ENCODE results near the gene HK3.

DNA sequence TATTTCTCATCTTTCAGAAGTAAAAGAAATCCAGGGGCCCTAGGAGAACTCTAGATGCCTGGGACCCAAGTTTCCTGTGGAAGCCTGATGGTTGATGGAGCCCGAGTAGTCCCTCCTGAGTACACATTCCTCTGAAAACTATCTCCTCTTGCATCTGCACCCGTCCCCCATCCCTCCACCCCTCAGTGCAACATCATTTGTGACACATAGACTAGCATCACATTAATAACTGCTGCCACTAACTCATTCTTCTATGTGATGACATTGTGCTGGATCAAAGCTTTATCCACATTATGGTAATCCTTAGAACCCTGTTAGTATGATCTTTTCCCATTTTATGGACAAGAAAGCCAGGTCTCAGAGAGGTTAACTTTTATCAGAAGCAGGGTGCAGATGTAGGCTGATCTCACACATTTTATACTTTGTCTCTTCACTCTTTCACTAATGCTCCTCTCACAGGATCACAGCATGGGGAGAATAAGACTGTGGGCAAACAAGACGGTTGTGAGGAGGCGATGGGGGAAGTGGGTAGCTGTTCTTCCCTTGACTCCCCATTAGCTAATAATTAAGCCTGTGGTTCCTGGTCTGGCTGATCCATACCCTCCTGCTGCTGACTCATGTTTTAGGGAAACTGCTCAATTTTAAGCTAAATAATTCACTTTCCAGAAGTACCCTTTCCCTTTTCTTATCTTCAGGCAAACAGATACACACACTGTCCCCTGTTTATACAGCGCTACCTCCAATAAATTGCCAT is 3.9 kb upstream of the HK3 start:
- TF ChIP-seq CTCF (conservative IDR thresholded peaks at IDR 0.05; ENCODE audit: low read depth in 2 of 2) (no peak), NANOG (IDR thresholded peaks at IDR 0.05; ENCODE audit: borderline replicate concordance) (no peak), EZH2 (IDR thresholded peaks at IDR 0.05; ENCODE audit: low read depth, unreplicated experiment) (no peak), CREB1 (CRISPR knock-in tag; IDR thresholded peaks at IDR 0.05; ENCODE audit: low read depth) (no peak)
- TF ChIP-seq, protein P1, sequence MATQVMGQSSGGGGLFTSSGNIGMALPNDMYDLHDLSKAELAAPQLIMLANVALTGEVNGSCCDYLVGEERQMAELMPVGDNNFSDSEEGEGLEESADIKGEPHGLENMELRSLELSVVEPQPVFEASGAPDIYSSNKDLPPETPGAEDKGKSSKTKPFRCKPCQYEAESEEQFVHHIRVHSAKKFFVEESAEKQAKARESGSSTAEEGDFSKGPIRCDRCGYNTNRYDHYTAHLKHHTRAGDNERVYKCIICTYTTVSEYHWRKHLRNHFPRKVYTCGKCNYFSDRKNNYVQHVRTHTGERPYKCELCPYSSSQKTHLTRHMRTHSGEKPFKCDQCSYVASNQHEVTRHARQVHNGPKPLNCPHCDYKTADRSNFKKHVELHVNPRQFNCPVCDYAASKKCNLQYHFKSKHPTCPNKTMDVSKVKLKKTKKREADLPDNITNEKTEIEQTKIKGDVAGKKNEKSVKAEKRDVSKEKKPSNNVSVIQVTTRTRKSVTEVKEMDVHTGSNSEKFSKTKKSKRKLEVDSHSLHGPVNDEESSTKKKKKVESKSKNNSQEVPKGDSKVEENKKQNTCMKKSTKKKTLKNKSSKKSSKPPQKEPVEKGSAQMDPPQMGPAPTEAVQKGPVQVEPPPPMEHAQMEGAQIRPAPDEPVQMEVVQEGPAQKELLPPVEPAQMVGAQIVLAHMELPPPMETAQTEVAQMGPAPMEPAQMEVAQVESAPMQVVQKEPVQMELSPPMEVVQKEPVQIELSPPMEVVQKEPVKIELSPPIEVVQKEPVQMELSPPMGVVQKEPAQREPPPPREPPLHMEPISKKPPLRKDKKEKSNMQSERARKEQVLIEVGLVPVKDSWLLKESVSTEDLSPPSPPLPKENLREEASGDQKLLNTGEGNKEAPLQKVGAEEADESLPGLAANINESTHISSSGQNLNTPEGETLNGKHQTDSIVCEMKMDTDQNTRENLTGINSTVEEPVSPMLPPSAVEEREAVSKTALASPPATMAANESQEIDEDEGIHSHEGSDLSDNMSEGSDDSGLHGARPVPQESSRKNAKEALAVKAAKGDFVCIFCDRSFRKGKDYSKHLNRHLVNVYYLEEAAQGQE (IDR thresholded peaks at IDR 0.05; ENCODE audit: unreplicated experiment): no peak
